Measurements from ENCODE around the gene ZNF783. TPM values are rescaled to one million over a fixed set of nuclear protein-coding genes. Genes with fewer than 3 reads are reported as not detected.

ZNF783 gene
- total and polyA plus RNA-seq, 9 of the 15 experiments (the other 6 are each of a cell fraction or from before 2014, with no cell fraction given) = 0.66 to 11.2 (median 5.4) TPM

GRCh38 chr7:149261829-149262617 is at the start of gene ZNF783 (continued):
- no peak for TF ChIP-seq HOMEZ (CRISPR knock-in tag; IDR thresholded peaks at IDR 0.05)
- no peak for TF ChIP-seq GTF2A2 (tag; IDR thresholded peaks at IDR 0.05)
- TF ChIP-seq ZNF639 (CRISPR knock-in tag; conservative IDR thresholded peaks at IDR 0.05 in 1 of 2, IDR thresholded peaks at IDR 0.05 in 1 of 2) = peak in 1 of 2 experiments; percentile 78; a peak in 2 of 4 replicates
- no peak for TF ChIP-seq ZNF512 (tag; IDR thresholded peaks at IDR 0.05)
- TF ChIP-seq XRCC4 (IDR thresholded peaks at IDR 0.05; ENCODE audit: extremely low read depth, insufficient read depth, insufficient read length) = no peak
- 0 out of 2 replicates have a peak, but pooled peaks have one; percentile 64 for TF ChIP-seq AFF4 (CRISPR knock-in tag; IDR thresholded peaks at IDR 0.05)
- TF ChIP-seq RCOR1 (IDR thresholded peaks at IDR 0.05; ENCODE audit: borderline replicate concordance in 1 of 2, low read depth in 2 of 2, low read length in 2 of 2) = no peak
- TF ChIP-seq CBX5 (IDR thresholded peaks at IDR 0.05; ENCODE audit: borderline replicate concordance, low read depth) = no peak
